Measurements from ENCODE around the gene OPN4. TPM values are rescaled to one million over a fixed set of nuclear protein-coding genes. Genes with fewer than 3 reads are reported as not detected.

OPN4 gene
- total RNA-seq, 5 donors from 2014 or later (not counting 1 experiment from before 2014, with no cell fraction given): not detected

DNA sequence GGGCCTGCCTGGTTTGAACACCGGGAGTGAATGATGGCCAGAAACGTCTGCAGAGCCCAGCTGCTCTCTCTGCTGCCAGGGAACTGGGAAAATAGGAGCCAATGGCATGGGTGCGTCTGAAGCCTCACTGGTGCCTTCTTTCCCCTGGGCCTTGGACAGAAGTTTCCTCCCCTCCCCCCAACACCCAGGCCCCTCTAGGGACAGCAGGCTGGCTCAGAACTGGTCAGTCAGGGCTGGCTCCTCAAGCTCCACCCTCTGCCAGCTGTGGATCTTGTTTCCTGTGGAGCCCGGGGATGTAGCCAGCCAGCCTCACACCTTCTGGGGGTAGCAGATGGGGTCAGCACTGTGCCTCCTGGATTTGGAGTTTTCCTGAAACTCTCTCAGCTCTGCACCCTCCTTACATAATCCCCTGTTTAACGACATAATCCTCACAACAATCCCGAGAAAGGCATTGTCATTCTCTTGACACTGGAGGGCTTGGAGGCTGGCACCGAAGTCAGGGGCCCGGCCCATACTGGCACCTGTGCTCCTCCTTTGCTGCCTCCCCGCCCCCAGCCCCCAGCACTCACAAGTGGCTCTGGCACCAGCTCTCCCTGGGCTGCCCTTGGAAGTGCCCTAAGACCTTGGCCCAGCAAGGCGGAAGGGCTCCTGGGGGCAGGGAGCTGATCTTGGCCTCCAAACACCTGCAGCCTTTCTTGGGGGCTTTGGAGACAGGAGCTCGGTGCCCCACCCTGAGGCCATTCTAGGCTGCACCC lies 19.7 kb downstream of the OPN4 start:
- H3K4me3 ChIP-seq (ENCODE audit: control insufficient read depth in 1 of 2, extremely low read depth in 1 of 2, low read length in 1 of 2): no peak overlapping the region
- DNase-seq: no peak
- no peaks in the 10 kb centered on the region for H3K36me3 ChIP-seq (ENCODE audit: control insufficient read depth in 2 of 2, extremely low read depth in 1 of 2, insufficient read depth in 1 of 2, low read length in 1 of 2)
- WGBS (ENCODE audit: insufficient coverage): 58% methylated on average over 11 of the region's 11 CpGs
- no peaks in the 10 kb centered on the region for H3K9me3 ChIP-seq
- Mint-ChIP-seq H3K9me3 (no peaks in the 10 kb centered on the region), H3K4me1 (no peaks in the 10 kb centered on the region), H3K4me3 (no peak overlapping the region), H3K27ac (no peak overlapping the region), H3K27me3 (peaks cover 0 to 3% of the 10 kb centered on the region in 2 donors), H3K36me3 (no peaks in the 10 kb centered on the region)
- no peaks in the 10 kb centered on the region for H3K4me1 ChIP-seq (ENCODE audit: control insufficient read depth in 1 of 2, extremely low read depth in 1 of 2, insufficient read depth in 2 of 2, low read length in 2 of 2)
- POLR2A ChIA-PET: no interaction called here
- CTCF ChIA-PET: interaction anchor here in 1 of 2 donors (1.0 kb wide), 1 partner anchor 22 kb away, joined by 3 read pairs; no protein-coding TSS in a partner anchor
- H3K27me3 ChIP-seq (replicated peaks in 1 of 2; ENCODE audit: control insufficient read depth in 2 of 2, extremely low read depth in 1 of 2, insufficient read depth in 2 of 2, low read length in 1 of 2): peaks cover 0 to 11% of the 10 kb centered on the region in 2 experiments
- no peak overlapping the region for H3K27ac ChIP-seq (ENCODE audit: low read length)
- no peak for ATAC-seq (replicated peaks in 1 of 4)

DNA sequence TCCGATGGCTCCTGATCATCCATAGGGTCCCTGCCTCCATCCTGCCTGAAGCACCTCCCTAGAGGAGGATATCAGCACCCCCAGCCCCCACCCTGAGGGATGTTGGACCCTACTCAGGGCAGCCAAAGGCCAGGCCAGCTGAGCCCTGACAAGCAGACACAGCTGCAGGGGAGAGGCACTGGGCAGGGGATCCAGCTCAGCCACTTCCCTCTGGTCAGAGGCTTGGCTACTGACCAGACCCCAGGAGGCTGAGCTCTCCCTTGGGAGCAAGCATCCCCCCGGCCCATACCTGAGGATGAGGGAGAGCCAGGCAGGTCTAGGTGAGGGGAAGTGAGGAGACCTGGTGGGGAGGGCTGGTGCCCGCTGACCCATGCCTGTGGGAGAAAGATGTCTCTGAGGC lies 20.6 kb downstream of the OPN4 start:
- H3K27me3 ChIP-seq (replicated peaks in 1 of 2; ENCODE audit: control insufficient read depth in 2 of 2, extremely low read depth in 1 of 2, insufficient read depth in 2 of 2, low read length in 1 of 2): peaks cover 0 to 18% of the 10 kb centered on the region in 2 experiments
- no peak overlapping the region for H3K4me3 ChIP-seq (ENCODE audit: control insufficient read depth in 1 of 2, extremely low read depth in 1 of 2, low read length in 1 of 2)
- ATAC-seq (replicated peaks in 1 of 4) (no peak), DNase-seq (no peak)
- Mint-ChIP-seq H3K4me1 (no peaks in the 10 kb centered on the region), H3K27me3 (peaks cover 0 to 3% of the 10 kb centered on the region in 2 donors), H3K4me3 (no peak overlapping the region), H3K36me3 (no peaks in the 10 kb centered on the region), H3K27ac (no peak overlapping the region), H3K9me3 (no peaks in the 10 kb centered on the region)
- no peak overlapping the region for H3K27ac ChIP-seq (ENCODE audit: low read length)
- H3K4me1 ChIP-seq (ENCODE audit: control insufficient read depth in 1 of 2, extremely low read depth in 1 of 2, insufficient read depth in 2 of 2, low read length in 2 of 2): no peaks in the 10 kb centered on the region
- H3K36me3 ChIP-seq (ENCODE audit: control insufficient read depth in 2 of 2, extremely low read depth in 1 of 2, insufficient read depth in 1 of 2, low read length in 1 of 2): no peaks in the 10 kb centered on the region
- CTCF ChIA-PET: interaction anchor here in 1 of 2 donors (1.0 kb wide), 1 partner anchor 21 kb away, joined by 3 read pairs; no protein-coding TSS in a partner anchor
- 73% methylated on average over 2 of the region's 3 CpGs for WGBS (ENCODE audit: insufficient coverage)
- POLR2A ChIA-PET: no interaction called here
- H3K9me3 ChIP-seq: no peaks in the 10 kb centered on the region

DNA sequence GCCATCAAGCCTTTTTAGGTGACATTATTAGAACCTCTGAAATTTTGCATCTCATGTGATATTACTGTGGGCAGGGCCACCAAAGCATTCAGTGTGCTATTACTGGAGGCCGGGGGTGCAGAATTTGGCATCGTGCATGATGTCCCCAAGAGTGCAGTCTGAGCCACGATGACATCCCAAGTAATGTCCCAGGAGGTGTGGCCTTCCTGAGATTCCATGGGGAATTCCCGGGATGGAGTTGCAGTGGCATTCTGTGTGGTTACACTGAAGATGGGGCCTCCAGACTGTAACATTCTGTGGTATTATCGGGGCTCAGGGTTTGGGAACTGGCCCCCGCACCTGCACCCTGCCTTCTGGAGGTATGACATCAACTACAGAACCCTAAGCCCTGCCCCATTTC lies 23.0 kb downstream of the OPN4 start:
- 80% methylated on average over 5 of the region's 6 CpGs for WGBS (ENCODE audit: insufficient coverage)
- H3K27me3 Mint-ChIP-seq: peaks cover 0 to 3% of the 10 kb centered on the region in 2 donors
- no peaks in the 10 kb centered on the region for H3K4me1 ChIP-seq (ENCODE audit: control insufficient read depth in 1 of 2, extremely low read depth in 1 of 2, insufficient read depth in 2 of 2, low read length in 2 of 2)
- H3K27me3 ChIP-seq (replicated peaks in 1 of 2; ENCODE audit: control insufficient read depth in 2 of 2, extremely low read depth in 1 of 2, insufficient read depth in 2 of 2, low read length in 1 of 2): peaks cover 0 to 24% of the 10 kb centered on the region in 2 experiments
- no peaks in the 10 kb centered on the region for H3K9me3 ChIP-seq
- H3K4me3 Mint-ChIP-seq: no peak overlapping the region
- no peak overlapping the region for H3K27ac Mint-ChIP-seq
- no peaks in the 10 kb centered on the region for H3K36me3 Mint-ChIP-seq
- H3K4me3 ChIP-seq (ENCODE audit: control insufficient read depth in 1 of 2, extremely low read depth in 1 of 2, low read length in 1 of 2): no peak overlapping the region
- H3K9me3 Mint-ChIP-seq: no peaks in the 10 kb centered on the region
- H3K4me1 Mint-ChIP-seq: no peaks in the 10 kb centered on the region
- H3K27ac ChIP-seq (ENCODE audit: low read length): no peak overlapping the region
- no peaks in the 10 kb centered on the region for H3K36me3 ChIP-seq (ENCODE audit: control insufficient read depth in 2 of 2, extremely low read depth in 1 of 2, insufficient read depth in 1 of 2, low read length in 1 of 2)
- DNase-seq: no peak
- ChIA-PET CTCF (no interaction called here), POLR2A (no interaction called here)
- no peak for ATAC-seq (replicated peaks in 1 of 4)

- Histone ChIP-seq H3K27me3 (replicated peaks in 1 of 2; ENCODE audit: control insufficient read depth in 2 of 2, extremely low read depth in 1 of 2, insufficient read depth in 2 of 2, low read length in 1 of 2) (peaks cover 0 to 25% of the 10 kb centered on the region in 2 experiments), H3K27ac (ENCODE audit: low read length) (no peak overlapping the region), H3K9me3 (no peaks in the 10 kb centered on the region), H3K36me3 (ENCODE audit: control insufficient read depth in 2 of 2, extremely low read depth in 1 of 2, insufficient read depth in 1 of 2, low read length in 1 of 2) (no peaks in the 10 kb centered on the region), H3K4me1 (ENCODE audit: control insufficient read depth in 1 of 2, extremely low read depth in 1 of 2, insufficient read depth in 2 of 2, low read length in 2 of 2) (no peaks in the 10 kb centered on the region), H3K4me3 (ENCODE audit: control insufficient read depth in 1 of 2, extremely low read depth in 1 of 2, low read length in 1 of 2) (no peak overlapping the region)
- Mint-ChIP-seq H3K9me3 (no peaks in the 10 kb centered on the region), H3K4me3 (no peak overlapping the region), H3K27ac (no peak overlapping the region), H3K27me3 (peaks cover 0 to 7% of the 10 kb centered on the region in 2 donors), H3K36me3 (no peaks in the 10 kb centered on the region), H3K4me1 (no peaks in the 10 kb centered on the region)
- DNase-seq (no peak), ATAC-seq (replicated peaks in 1 of 4) (no peak)
- CTCF ChIA-PET: no interaction called here
- WGBS (ENCODE audit: insufficient coverage): 81% methylated on average over 12 of the region's 13 CpGs
- POLR2A ChIA-PET: no interaction called here
Observed at GRCh38 chr10:86678999-86679792, 24.8 kb downstream of the OPN4 start.

DNA sequence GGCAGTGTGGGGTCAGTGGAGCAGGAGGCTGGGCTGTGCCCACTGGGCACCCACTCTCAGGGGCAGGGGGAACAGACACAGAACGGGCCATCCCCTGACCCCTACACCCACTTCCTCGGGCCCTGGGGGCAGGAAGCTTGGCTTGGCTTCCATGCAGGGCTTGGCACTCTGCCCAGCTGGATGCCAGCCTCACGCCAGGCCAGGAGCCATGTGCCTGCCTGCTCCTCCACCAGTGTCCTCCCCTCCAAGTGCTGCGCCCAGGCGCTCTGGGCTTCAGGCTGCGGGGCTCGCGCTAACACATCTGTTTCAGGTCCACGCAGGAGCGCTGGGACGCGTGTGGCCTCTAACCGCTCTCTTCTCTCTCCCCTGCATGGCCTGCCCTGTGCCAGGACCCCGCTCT lies 26.7 kb downstream of the OPN4 start:
- no peak overlapping the region for H3K4me3 Mint-ChIP-seq
- 76% methylated on average over 14 of the region's 14 CpGs for WGBS (ENCODE audit: insufficient coverage)
- CTCF ChIA-PET: interaction anchor here in 1 of 2 donors (0.6 kb wide), 1 partner anchor 349 kb away, joined by 8 read pairs; no protein-coding TSS in a partner anchor

DNA sequence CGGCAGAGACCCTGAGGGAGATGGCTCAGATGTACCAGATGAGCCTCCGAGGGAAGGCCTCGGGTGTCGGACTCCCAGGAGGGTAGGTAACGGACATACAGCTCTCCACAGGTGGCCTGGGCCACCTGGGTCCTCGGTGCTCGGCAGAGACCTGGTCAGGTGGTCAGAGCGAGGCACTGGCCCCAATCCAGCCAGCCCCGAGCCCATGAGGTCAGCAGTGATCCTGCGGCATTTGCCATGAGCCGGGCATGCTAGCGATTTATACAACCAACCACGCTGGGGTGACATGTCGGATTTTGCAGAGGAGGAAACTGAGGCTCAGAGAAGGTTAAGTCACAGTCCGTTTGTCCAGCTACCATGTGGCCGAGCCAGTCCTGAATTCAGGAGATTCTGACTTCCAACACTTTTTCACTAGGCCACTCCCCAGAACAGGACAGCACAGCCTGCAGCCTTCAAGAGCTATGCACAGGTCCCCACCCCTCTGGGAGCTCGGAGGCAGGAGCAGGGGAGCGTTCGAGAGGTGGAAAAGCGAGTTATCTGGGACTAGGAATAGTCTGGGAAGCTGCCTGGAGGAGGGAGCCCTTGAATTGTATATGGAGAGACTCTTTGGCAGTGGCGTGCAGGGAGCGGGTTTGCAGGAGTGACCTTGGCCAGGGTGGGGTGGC lies 27.5 kb downstream of the OPN4 start:
- 76% methylated on average over 21 of the region's 22 CpGs for WGBS (ENCODE audit: insufficient coverage)
- ChIA-PET CTCF (no interaction called here), POLR2A (interaction anchor here in 1 of 2 donors (0.6 kb wide), 1 partner anchor 230 kb away, joined by 3 read pairs; no protein-coding TSS in a partner anchor)
- Histone ChIP-seq H3K4me1 (ENCODE audit: control insufficient read depth in 1 of 2, extremely low read depth in 1 of 2, insufficient read depth in 2 of 2, low read length in 2 of 2) (no peaks in the 10 kb centered on the region), H3K4me3 (ENCODE audit: control insufficient read depth in 1 of 2, extremely low read depth in 1 of 2, low read length in 1 of 2) (no peak overlapping the region), H3K27ac (ENCODE audit: low read length) (no peak overlapping the region), H3K9me3 (no peaks in the 10 kb centered on the region), H3K27me3 (replicated peaks in 1 of 2; ENCODE audit: control insufficient read depth in 2 of 2, extremely low read depth in 1 of 2, insufficient read depth in 2 of 2, low read length in 1 of 2) (peaks cover 0 to 44% of the 10 kb centered on the region in 2 experiments), H3K36me3 (ENCODE audit: control insufficient read depth in 2 of 2, extremely low read depth in 1 of 2, insufficient read depth in 1 of 2, low read length in 1 of 2) (no peaks in the 10 kb centered on the region)
- no peak overlapping the region for H3K4me3 Mint-ChIP-seq
- no peaks in the 10 kb centered on the region for H3K9me3 Mint-ChIP-seq
- no peaks in the 10 kb centered on the region for H3K4me1 Mint-ChIP-seq
- DNase-seq: no peak
- H3K27me3 Mint-ChIP-seq: peaks cover 0 to 12% of the 10 kb centered on the region in 2 donors
- no peaks in the 10 kb centered on the region for H3K36me3 Mint-ChIP-seq
- no peak overlapping the region for H3K27ac Mint-ChIP-seq
- ATAC-seq (replicated peaks in 1 of 4): no peak

More for the DNA sequence above, 26.7 kb downstream of the OPN4 start:
- Histone ChIP-seq H3K9me3 (no peaks in the 10 kb centered on the region), H3K4me3 (ENCODE audit: control insufficient read depth in 1 of 2, extremely low read depth in 1 of 2, low read length in 1 of 2) (no peak overlapping the region), H3K4me1 (ENCODE audit: control insufficient read depth in 1 of 2, extremely low read depth in 1 of 2, insufficient read depth in 2 of 2, low read length in 2 of 2) (no peaks in the 10 kb centered on the region), H3K27ac (ENCODE audit: low read length) (no peak overlapping the region), H3K27me3 (replicated peaks in 1 of 2; ENCODE audit: control insufficient read depth in 2 of 2, extremely low read depth in 1 of 2, insufficient read depth in 2 of 2, low read length in 1 of 2) (peaks cover 0 to 41% of the 10 kb centered on the region in 2 experiments), H3K36me3 (ENCODE audit: control insufficient read depth in 2 of 2, extremely low read depth in 1 of 2, insufficient read depth in 1 of 2, low read length in 1 of 2) (no peaks in the 10 kb centered on the region)
- Mint-ChIP-seq H3K4me1 (no peaks in the 10 kb centered on the region), H3K9me3 (no peaks in the 10 kb centered on the region), H3K27me3 (peaks cover 0 to 12% of the 10 kb centered on the region in 2 donors), H3K36me3 (no peaks in the 10 kb centered on the region), H3K27ac (no peak overlapping the region)
- DNase-seq: no peak
- ATAC-seq (replicated peaks in 1 of 4): no peak
- POLR2A ChIA-PET: interaction anchor here in 1 of 2 donors (0.6 kb wide), 1 partner anchor 231 kb away, joined by 3 read pairs; no protein-coding TSS in a partner anchor
